SH-SY5Y (cell line): ENCODE data around the gene P2RX4.

Source experiments
- GATA2 ChIP-seq: IDR thresholded peaks from 2 replicates; pipeline ENCODE4 v1.6.1; 2011; ENCODE audit warnings: mild to moderate bottlenecking, low read depth, low read length
- GATA3 ChIP-seq: IDR thresholded peaks from 2 replicates; pipeline ENCODE4 v1.6.1; 2011; ENCODE audit warnings: low read depth, mild to moderate bottlenecking, low read length, moderate library complexity

DNA sequence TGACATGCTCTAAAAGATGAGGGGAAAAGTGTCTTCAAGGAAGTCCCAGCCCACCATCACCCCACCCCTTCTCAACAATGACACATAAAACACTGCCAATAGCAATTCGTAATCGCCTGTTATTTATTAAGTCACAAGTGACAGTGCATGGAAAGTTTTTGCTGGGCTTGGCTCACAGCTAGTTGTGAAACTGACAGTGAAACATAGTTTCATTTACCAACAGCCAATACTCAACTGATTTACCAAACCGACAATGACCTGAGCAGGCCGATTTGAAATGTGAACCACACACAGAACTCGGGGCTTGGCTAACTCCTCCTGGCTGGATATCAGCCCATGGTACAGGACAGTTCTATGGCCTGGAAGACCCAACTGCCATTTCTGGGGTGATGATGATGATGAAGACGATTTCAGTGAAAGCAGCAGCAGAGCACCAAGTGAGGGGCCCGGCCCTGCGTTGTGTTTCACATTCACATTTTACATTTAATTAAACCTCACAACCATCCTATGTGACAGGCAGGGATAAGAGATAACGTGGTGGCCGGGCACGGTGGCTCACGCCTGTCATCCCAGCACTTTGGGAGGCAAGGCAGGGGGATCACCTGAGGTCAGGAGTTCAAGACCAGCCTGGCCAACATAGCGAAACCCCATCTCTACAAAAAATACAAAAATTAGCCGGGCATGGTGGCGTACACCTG, 43.9 kb downstream of the P2RX4 start:
- no peak for TF ChIP-seq GATA3
- no peak for TF ChIP-seq GATA2
